ENCODE measurements around the gene UGT2B7. TPM values are rescaled to one million over a fixed set of nuclear protein-coding genes. Genes with fewer than 3 reads are reported as not detected.

Gene UGT2B7
- total and polyA plus RNA-seq, 4 experiments from 2014 or later = not detected

DNA sequence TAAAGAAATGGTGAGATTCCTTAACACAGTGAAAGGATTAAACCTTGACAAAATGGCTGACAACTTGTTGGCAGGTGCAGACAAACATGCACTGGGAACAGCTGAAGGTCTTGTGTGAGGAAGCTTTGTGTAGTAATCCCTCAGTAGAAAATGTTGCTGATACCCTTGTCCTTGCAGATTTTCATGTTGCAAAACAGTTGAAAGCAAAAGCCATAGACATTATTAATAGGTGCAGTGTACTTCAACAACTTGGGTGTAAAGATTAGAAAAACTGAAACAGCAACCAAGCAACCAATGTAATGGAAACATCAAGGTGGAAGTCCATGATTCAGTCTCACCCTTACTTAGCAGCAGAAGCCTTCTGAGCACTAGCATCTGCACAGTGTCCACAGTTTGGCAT lies 29.8 kb downstream of the UGT2B7 start:
- CTCF ChIA-PET (ENCODE audit: partially characterized antibody) = no interaction called here
- Mint-ChIP-seq H3K27ac (no peak overlapping the region), H3K9me3 (no peaks in the 10 kb centered on the region), H3K27me3 (no peaks in the 10 kb centered on the region), H3K4me3 (no peak overlapping the region), H3K4me1 (no peaks in the 10 kb centered on the region), H3K36me3 (no peaks in the 10 kb centered on the region)
- intact Hi-C loops (cut with micrococcal nuclease) = no loop called here
- POLR2A ChIA-PET (ENCODE audit: partially characterized antibody) = no interaction called here
- H3K4me1 ChIP-seq (ENCODE audit: insufficient read depth, low read length) = no peaks in the 10 kb centered on the region
- H3K27me3 ChIP-seq (ENCODE audit: insufficient read depth, low read length) = no peaks in the 10 kb centered on the region
- no peak overlapping the region for H3K27ac ChIP-seq (ENCODE audit: low read depth, low read length)
- no peak for DNase-seq
- no peaks in the 10 kb centered on the region for H3K9me3 ChIP-seq (ENCODE audit: control insufficient read depth in 1 of 2, low read length in 2 of 2)
- H3K36me3 ChIP-seq (ENCODE audit: insufficient read depth, low read length) = no peaks in the 10 kb centered on the region
- H3K4me3 ChIP-seq (ENCODE audit: low read length in 2 of 2) = no peak overlapping the region

DNA sequence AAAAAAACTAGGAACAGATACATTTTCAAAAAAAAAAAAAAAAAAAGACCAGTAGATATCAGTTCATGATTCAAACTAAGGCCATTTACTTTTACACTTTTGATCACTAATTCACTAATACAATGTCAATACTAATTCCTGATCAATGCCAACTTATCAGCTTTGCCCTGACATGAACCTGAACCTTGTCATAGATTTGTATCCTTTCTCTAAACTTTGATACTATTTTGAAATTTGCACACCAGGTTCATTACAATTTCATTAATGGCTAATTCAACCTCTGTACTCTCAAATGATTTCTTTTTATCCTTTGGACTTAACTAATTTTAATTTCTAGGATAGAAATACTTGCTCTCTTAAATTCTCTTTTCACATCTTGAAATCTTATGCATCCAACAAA lies 37.7 kb downstream of the UGT2B7 start:
- POLR2A ChIA-PET (ENCODE audit: partially characterized antibody) = no interaction called here
- H3K27me3 Mint-ChIP-seq = no peaks in the 10 kb centered on the region
- Histone ChIP-seq H3K4me3 (ENCODE audit: low read length in 2 of 2) (no peak overlapping the region), H3K27ac (ENCODE audit: low read depth, low read length) (no peak overlapping the region), H3K36me3 (ENCODE audit: insufficient read depth, low read length) (no peaks in the 10 kb centered on the region), H3K4me1 (ENCODE audit: insufficient read depth, low read length) (no peaks in the 10 kb centered on the region), H3K9me3 (ENCODE audit: control insufficient read depth in 1 of 2, low read length in 2 of 2) (no peaks in the 10 kb centered on the region), H3K27me3 (ENCODE audit: insufficient read depth, low read length) (no peaks in the 10 kb centered on the region)
- H3K4me3 Mint-ChIP-seq = no peak overlapping the region
- no peaks in the 10 kb centered on the region for H3K36me3 Mint-ChIP-seq
- CTCF ChIA-PET (ENCODE audit: partially characterized antibody) = no interaction called here
- no peaks in the 10 kb centered on the region for H3K4me1 Mint-ChIP-seq
- H3K9me3 Mint-ChIP-seq = no peaks in the 10 kb centered on the region
- H3K27ac Mint-ChIP-seq = no peak overlapping the region
- no peak for DNase-seq
- intact Hi-C loops (cut with micrococcal nuclease) = no loop called here

DNA sequence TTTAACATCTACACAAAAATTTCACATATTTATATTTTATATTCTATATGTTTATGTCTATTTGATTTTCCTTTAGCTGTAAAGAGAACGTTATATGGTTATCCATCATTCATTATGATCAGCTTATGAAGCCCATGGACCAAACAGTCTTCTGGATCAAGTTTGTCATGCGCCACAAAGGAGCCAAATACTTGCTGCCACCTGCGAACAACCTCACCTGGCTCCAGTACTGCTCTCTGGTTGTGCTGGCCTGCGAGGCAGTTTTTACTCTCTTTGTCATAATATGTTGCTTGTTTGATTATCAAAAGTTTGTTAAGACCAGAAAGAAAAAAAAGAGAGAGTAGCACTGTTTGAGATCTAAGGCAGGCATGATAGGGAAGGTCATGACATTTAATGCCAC lies 38.2 kb downstream of the UGT2B7 start:
- POLR2A ChIA-PET (ENCODE audit: partially characterized antibody) = no interaction called here

DNA sequence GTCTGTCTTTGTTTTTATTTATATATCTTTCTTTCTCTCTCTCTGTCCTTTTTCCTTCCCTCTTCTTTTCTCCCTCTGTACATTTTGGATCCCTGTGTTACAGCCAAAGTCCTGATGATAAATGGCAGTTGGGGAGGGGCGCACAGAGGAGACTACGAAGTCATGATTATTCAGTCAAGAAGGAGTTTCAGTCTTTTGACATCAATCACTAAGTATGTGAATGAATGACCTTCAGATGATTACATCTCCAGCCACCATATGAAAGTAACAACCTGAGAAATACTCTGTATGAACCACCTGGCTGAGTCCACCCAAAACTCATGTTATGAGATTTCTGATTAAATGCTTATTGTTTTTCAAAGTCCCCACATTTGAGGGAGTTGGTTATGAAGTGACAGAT lies 45.0 kb downstream of the UGT2B7 start:
- DNase-seq = no peak
- Mint-ChIP-seq H3K4me1 (no peaks in the 10 kb centered on the region), H3K9me3 (peaks cover 0 to 2% (median 0%) of the 10 kb centered on the region in 8 donors), H3K36me3 (no peaks in the 10 kb centered on the region), H3K4me3 (no peak overlapping the region), H3K27me3 (no peaks in the 10 kb centered on the region), H3K27ac (no peak overlapping the region)
- no peaks in the 10 kb centered on the region for H3K4me1 ChIP-seq (ENCODE audit: insufficient read depth, low read length)
- ChIA-PET POLR2A (ENCODE audit: partially characterized antibody) (no interaction called here), CTCF (ENCODE audit: partially characterized antibody) (no interaction called here)
- intact Hi-C loops (cut with micrococcal nuclease) = no loop called here
- no peaks in the 10 kb centered on the region for H3K27me3 ChIP-seq (ENCODE audit: insufficient read depth, low read length)
- H3K9me3 ChIP-seq (ENCODE audit: control insufficient read depth in 1 of 2, low read length in 2 of 2) = no peaks in the 10 kb centered on the region
- no peak overlapping the region for H3K27ac ChIP-seq (ENCODE audit: low read depth, low read length)
- no peak overlapping the region for H3K4me3 ChIP-seq (ENCODE audit: low read length in 2 of 2)
- H3K36me3 ChIP-seq (ENCODE audit: insufficient read depth, low read length) = no peaks in the 10 kb centered on the region

More for the DNA sequence above, 38.2 kb downstream of the UGT2B7 start:
- intact Hi-C loops (cut with micrococcal nuclease) = no loop called here
- CTCF ChIA-PET (ENCODE audit: partially characterized antibody) = no interaction called here
- peaks cover 0 to 2% (median 0%) of the 10 kb centered on the region in 8 donors for H3K9me3 Mint-ChIP-seq
- no peak overlapping the region for H3K4me3 Mint-ChIP-seq
- Histone ChIP-seq H3K27ac (ENCODE audit: low read depth, low read length) (no peak overlapping the region), H3K9me3 (ENCODE audit: control insufficient read depth in 1 of 2, low read length in 2 of 2) (no peaks in the 10 kb centered on the region), H3K27me3 (ENCODE audit: insufficient read depth, low read length) (no peaks in the 10 kb centered on the region), H3K4me3 (ENCODE audit: low read length in 2 of 2) (no peak overlapping the region), H3K36me3 (ENCODE audit: insufficient read depth, low read length) (no peaks in the 10 kb centered on the region), H3K4me1 (ENCODE audit: insufficient read depth, low read length) (no peaks in the 10 kb centered on the region)
- H3K36me3 Mint-ChIP-seq = no peaks in the 10 kb centered on the region
- H3K27ac Mint-ChIP-seq = no peak overlapping the region
- no peak for DNase-seq
- H3K27me3 Mint-ChIP-seq = no peaks in the 10 kb centered on the region
- no peaks in the 10 kb centered on the region for H3K4me1 Mint-ChIP-seq

DNA sequence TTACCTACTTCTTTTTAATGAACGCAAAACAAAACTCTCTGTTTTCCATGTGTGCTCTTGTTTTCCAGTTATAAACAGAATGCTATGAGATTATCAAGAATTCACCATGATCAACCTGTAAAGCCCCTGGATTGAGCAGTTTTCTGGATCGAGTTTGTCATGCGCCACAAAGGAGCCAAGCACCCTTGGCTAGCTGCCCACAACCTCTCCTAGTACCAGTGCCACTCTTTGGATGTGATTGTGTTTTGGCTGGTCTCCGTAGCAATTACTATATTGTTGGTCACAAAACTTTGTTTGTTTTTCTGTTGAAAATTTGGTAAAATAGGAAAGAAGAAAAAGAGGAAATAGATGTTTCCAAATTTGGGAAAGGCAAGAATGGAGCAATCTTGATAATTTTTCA lies 51.1 kb downstream of the UGT2B7 start:
- H3K4me3 Mint-ChIP-seq = no peak overlapping the region
- H3K27me3 Mint-ChIP-seq = no peaks in the 10 kb centered on the region
- intact Hi-C loops (cut with micrococcal nuclease) = no loop called here
- DNase-seq = no peak
- no peaks in the 10 kb centered on the region for H3K9me3 Mint-ChIP-seq
- Histone ChIP-seq H3K9me3 (ENCODE audit: control insufficient read depth in 1 of 2, low read length in 2 of 2) (no peaks in the 10 kb centered on the region), H3K27me3 (ENCODE audit: insufficient read depth, low read length) (no peaks in the 10 kb centered on the region), H3K4me3 (ENCODE audit: low read length in 2 of 2) (no peak overlapping the region), H3K36me3 (ENCODE audit: insufficient read depth, low read length) (no peaks in the 10 kb centered on the region), H3K4me1 (ENCODE audit: insufficient read depth, low read length) (no peaks in the 10 kb centered on the region), H3K27ac (ENCODE audit: low read depth, low read length) (no peak overlapping the region)
- H3K27ac Mint-ChIP-seq = no peak overlapping the region
- no peaks in the 10 kb centered on the region for H3K36me3 Mint-ChIP-seq
- H3K4me1 Mint-ChIP-seq = no peaks in the 10 kb centered on the region
- ChIA-PET POLR2A (ENCODE audit: partially characterized antibody) (no interaction called here), CTCF (ENCODE audit: partially characterized antibody) (no interaction called here)

DNA sequence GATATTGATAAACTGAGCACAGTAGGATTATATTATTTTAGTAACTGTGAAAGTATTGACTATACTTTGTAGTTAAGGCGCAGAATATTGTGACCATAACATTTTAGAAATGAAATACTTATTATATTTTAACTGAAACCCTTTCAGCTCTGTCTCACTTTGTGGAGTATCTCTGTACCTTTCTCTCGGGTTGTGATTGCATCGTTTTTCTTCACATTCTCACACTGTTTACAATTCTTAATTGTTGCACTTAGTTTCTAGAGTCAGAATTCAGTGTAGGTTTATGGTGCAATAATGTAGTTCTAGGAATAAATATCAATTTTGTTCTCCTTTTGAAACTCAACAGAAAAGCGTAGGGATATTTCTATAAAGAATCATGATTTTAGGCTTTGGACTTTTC lies 57.7 kb downstream of the UGT2B7 start:
- no peak for DNase-seq
- CTCF ChIA-PET (ENCODE audit: partially characterized antibody) = no interaction called here
- Mint-ChIP-seq H3K27me3 (no peaks in the 10 kb centered on the region), H3K9me3 (peaks cover 0 to 4% (median 0%) of the 10 kb centered on the region in 8 donors), H3K27ac (no peak overlapping the region), H3K4me3 (no peak overlapping the region), H3K36me3 (no peaks in the 10 kb centered on the region), H3K4me1 (no peaks in the 10 kb centered on the region)
- POLR2A ChIA-PET (ENCODE audit: partially characterized antibody) = no interaction called here
- H3K4me1 ChIP-seq (ENCODE audit: insufficient read depth, low read length) = no peaks in the 10 kb centered on the region
- H3K27me3 ChIP-seq (ENCODE audit: insufficient read depth, low read length) = no peaks in the 10 kb centered on the region
- intact Hi-C loops (cut with micrococcal nuclease) = no loop called here
- H3K9me3 ChIP-seq (ENCODE audit: control insufficient read depth in 1 of 2, low read length in 2 of 2) = no peaks in the 10 kb centered on the region
- H3K36me3 ChIP-seq (ENCODE audit: insufficient read depth, low read length) = no peaks in the 10 kb centered on the region
- no peak overlapping the region for H3K27ac ChIP-seq (ENCODE audit: low read depth, low read length)
- H3K4me3 ChIP-seq (ENCODE audit: low read length in 2 of 2) = no peak overlapping the region

DNA sequence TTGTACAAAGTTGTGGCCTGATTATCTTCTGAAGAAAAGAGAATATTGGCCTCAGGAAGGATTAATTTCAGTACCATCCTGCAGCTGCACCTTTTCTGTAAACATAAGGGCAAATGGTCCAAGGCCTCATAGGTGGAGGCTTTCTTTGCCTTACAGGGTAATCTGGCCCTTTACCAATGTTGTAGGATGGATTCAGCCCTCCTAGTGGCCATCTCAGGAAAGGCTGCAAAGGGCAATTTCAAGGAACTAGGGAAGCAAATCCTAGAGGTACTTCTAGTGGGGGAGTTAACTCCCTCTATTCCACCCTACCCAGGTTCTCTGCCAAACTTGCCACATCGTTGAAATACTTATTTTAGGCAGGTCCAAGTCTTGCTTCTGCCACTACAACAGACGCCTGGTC lies 60.6 kb downstream of the UGT2B7 start:
- H3K4me1 Mint-ChIP-seq = no peaks in the 10 kb centered on the region
- intact Hi-C loops (cut with micrococcal nuclease) = no loop called here

More for the DNA sequence above, 60.6 kb downstream of the UGT2B7 start:
- DNase-seq = no peak
- Mint-ChIP-seq H3K36me3 (no peaks in the 10 kb centered on the region), H3K9me3 (peaks cover 0 to 4% (median 0%) of the 10 kb centered on the region in 8 donors), H3K4me3 (no peak overlapping the region), H3K27ac (no peak overlapping the region), H3K27me3 (no peaks in the 10 kb centered on the region)
- H3K4me3 ChIP-seq (ENCODE audit: low read length in 2 of 2) = no peak overlapping the region
- no peak overlapping the region for H3K27ac ChIP-seq (ENCODE audit: low read depth, low read length)
- H3K36me3 ChIP-seq (ENCODE audit: insufficient read depth, low read length) = no peaks in the 10 kb centered on the region
- CTCF ChIA-PET (ENCODE audit: partially characterized antibody) = no interaction called here
- H3K27me3 ChIP-seq (ENCODE audit: insufficient read depth, low read length) = no peaks in the 10 kb centered on the region
- H3K9me3 ChIP-seq (ENCODE audit: control insufficient read depth in 1 of 2, low read length in 2 of 2) = no peaks in the 10 kb centered on the region
- POLR2A ChIA-PET (ENCODE audit: partially characterized antibody) = no interaction called here
- H3K4me1 ChIP-seq (ENCODE audit: insufficient read depth, low read length) = no peaks in the 10 kb centered on the region
